ENCODE measurements around the gene KIF20B.
"Not testable (repeated sequence)": the region's sequence is repeated elsewhere in the genome, so short reads cannot be mapped to it uniquely, and the experiment has no call there.

KIF20B gene

GRCh38 chr10:89813546-89813945 is 112.2 kb downstream of the KIF20B start:
- TF ChIP-seq, protein P1, sequence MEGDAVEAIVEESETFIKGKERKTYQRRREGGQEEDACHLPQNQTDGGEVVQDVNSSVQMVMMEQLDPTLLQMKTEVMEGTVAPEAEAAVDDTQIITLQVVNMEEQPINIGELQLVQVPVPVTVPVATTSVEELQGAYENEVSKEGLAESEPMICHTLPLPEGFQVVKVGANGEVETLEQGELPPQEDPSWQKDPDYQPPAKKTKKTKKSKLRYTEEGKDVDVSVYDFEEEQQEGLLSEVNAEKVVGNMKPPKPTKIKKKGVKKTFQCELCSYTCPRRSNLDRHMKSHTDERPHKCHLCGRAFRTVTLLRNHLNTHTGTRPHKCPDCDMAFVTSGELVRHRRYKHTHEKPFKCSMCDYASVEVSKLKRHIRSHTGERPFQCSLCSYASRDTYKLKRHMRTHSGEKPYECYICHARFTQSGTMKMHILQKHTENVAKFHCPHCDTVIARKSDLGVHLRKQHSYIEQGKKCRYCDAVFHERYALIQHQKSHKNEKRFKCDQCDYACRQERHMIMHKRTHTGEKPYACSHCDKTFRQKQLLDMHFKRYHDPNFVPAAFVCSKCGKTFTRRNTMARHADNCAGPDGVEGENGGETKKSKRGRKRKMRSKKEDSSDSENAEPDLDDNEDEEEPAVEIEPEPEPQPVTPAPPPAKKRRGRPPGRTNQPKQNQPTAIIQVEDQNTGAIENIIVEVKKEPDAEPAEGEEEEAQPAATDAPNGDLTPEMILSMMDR (IDR thresholded peaks at IDR 0.05; ENCODE audit: borderline replicate concordance, control extremely low read depth, extremely low read depth, insufficient read depth, missing control alignments): no peak
- in situ Hi-C loops (cut with MboI; ENCODE audit: low sequenced_read_pairs, unreplicated experiment): no loop called here
- no peak for DNase-seq (ENCODE audit: low spot score)

GRCh38 chr10:89814278-89814677 is 112.9 kb downstream of the KIF20B start:
- TF ChIP-seq, protein P1 (IDR thresholded peaks at IDR 0.05; ENCODE audit: borderline replicate concordance, control extremely low read depth, extremely low read depth, insufficient read depth, missing control alignments): no peak
- DNase-seq (ENCODE audit: low spot score): no peak
- in situ Hi-C loops (cut with MboI; ENCODE audit: low sequenced_read_pairs, unreplicated experiment): no loop called here

DNA sequence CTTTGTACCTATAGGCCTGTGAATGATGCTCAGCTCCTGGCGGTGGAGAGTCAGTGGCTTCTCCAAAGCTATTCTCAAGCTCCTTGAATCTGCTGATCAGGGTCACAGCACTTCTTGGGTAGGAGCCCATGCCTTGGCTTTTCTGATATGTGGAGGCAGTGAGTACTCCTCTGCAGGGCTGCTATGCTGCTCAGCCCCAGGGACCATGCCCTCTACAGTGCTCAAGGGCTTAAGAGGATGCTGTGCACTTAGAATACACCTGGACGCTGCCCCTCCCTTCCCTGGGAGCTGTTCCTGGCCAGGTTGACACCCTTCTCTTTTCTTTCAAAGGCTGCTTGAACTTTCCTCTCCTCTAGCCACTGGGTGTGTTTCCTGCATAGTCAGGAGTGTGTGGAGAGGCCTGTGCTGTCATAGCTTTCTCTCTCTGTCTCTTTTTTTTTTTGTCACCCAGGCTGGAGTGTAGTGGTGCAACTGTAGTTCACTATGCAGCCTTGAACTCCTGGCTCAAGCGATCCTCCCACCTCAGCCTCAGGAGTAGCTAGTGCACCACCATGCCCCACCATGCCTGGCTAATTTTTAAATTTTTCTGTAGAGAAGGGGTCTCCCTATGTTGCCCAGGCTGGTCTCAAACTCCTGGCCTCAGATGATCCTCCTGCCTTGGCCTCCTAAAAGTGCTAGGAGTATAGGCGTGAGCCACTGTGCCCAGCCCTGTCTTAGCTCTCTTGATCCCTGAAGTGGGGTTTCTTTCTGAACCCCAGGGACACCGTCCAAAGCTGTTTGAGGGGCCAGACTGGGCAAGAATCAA is 113.9 kb downstream of the KIF20B start:
- in situ Hi-C loops (cut with MboI; ENCODE audit: low sequenced_read_pairs, unreplicated experiment): no loop called here
- TF ChIP-seq, protein P1 (IDR thresholded peaks at IDR 0.05; ENCODE audit: borderline replicate concordance, control extremely low read depth, extremely low read depth, insufficient read depth, missing control alignments): no peak
- no peak for DNase-seq (ENCODE audit: low spot score)

- DNase-seq (ENCODE audit: low spot score); in situ Hi-C loops (cut with MboI; ENCODE audit: low sequenced_read_pairs, unreplicated experiment): not testable (repeated sequence)
Measured at GRCh38 chr10:89819008-89819407, 117.6 kb downstream of the KIF20B start.

Measured in GM13976 (cell line).